Cortex of kidney (tissue), 1 donor: ENCODE results near the gene UBR4.
"Not testable (repeated sequence)": the region's sequence is repeated elsewhere in the genome, so short reads cannot be mapped to it uniquely, and the experiment has no call there.

Experiments used
- DNase-seq: peaks from one replicate; lab custom pipeline; 2025; lab: John Stamatoyannopoulos, UW

Gene UBR4

DNA sequence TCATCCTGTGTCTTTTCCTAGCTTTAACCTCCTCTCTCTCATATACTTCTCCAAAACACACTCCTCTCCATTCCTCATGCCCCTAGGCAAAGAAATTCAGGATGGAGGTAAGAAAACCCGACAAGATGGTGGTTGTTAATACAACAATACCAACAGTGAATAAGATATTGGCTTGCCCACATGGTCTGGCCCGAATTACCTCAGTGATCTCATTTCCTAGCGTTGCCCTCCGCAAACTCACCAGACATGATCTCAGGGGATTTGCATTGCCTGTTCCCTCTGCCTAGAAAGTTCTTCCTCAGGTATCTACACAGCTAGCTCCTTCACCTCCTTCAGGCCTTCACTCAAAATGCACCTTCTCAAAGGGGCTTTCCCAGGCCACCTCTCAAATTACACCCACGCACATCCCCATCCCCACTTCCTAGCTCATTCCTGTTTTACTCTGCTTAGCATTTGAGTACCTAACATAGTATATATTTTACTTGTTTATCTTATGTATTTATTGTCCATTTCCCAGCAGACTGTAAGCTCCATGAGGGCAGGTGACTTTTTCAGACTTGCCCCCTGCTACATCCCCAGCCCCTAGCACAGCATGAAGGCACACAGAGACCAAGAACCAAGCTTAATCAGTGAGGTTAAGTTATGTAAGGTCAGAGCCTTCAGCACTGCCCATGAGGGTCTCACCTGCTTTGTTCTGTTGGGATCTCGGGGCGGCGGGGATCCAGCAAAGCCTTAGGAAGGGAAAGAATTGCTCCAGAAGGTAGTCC is 10.2 kb upstream of the UBR4 start:
- no peak for DNase-seq

DNA sequence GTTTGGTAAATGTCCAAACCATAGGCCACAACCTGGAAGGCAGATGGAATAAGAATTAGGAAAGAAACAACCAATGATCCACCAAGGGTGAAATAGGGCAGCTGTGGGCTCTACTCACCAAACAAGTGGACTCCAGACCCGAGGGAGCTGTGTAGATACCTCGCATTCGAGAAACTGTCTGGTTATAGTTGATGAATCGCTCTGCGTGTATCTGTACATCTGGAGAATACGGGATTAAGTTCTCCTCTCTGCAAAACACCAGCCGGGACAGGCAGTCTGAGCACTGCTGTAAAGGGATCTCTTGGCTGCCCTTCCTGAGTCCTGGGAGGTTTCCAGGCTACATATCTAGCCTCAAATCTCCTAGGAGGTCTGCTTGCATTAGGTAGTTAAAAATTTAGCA is 9.4 kb upstream of the UBR4 start:
- no peak for DNase-seq

DNA sequence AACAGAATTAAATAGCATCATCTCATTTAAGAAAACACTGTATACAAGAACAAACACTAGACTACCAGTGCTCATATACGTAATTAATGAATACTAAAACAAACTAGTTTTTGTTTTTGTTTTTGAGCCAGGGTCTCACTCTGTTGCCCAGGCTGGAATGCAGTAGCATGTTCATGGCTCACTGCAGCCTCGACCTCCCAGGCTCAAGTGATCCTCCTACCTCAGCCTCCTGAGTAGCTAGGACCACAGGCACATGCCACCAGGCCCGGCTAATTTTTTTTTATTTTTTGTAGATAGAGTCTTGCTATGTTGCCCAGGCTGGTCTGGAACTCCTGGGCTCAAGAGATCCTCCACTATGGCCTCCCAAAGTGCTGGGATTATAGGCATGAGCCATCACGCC is 6.5 kb upstream of the UBR4 start:
- DNase-seq, result not testable (repeated sequence)

DNA sequence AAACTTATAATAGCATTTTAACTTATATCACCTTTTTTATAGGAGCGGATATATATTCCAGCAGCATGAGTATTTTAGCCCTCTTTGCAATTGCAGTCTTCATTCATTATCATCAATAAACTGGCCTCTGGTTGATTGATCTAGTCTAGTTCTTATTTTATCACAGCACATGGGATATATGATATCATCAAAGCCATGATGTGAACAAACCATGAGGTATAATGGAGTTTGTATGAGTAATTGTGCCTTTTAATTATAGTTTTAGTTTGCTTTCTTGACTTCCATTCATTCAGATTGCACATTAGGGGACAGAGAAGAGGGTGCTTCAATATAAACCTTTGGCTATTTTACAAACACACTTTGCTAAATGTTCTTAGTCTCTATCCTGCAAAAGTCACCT is 3.5 kb upstream of the UBR4 start:
- no peak for DNase-seq

DNA sequence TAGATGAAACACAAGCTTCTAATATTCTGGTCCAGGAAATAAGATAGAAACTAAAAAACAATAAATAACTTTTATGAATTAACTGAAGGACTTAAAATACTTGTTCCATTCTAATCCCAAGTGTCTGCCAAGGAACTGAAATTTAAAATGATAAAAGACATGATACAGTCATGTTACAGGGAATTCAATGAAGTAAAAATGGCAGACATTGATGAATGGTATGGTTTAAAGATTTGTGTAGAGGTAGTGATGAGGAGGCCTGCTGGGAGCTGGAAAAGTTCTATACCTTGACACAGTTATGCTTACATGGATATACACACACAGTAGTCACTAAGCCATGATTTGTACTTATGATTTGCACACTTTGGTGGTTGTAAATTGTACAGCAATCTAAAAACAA is 2.1 kb upstream of the UBR4 start:
- DNase-seq, result no peak

DNA sequence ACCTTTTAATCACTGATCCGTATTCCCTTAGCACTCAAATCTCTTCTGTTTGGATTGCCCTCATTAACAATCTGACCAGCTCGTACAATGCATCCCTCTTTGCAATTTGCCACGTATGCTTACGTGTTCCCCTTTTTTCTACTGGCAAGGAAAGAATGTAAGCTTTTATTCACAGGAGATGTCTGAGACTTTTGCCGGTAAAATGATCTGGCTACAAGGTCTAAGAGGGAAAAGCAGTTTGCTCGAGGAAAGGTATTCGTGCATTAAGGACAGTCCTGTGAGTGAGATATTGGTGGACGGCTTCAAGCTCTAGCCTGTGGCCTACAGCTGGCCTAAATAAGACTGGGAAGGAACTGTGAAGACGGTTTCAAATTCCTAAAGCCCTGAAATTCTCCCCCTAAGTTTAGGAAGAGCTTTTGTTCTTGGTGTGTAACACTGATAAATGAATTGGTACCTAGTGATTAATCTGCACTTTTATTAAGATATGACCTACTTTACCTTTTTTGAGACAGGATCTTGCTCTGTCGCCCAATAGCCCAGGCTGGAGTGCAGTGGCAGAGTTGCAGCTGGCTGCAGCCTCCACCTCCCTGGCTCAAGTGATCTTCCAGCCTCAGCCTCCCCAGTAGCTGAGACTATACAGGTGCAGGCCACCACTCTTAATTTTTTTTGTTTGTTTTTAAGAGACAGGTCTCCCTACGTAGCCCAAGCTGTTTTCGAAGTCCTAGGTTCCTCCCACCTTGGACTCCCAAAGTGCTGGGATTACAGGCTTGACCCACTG is 895 bp upstream of the UBR4 start:
- no peak for DNase-seq

DNA sequence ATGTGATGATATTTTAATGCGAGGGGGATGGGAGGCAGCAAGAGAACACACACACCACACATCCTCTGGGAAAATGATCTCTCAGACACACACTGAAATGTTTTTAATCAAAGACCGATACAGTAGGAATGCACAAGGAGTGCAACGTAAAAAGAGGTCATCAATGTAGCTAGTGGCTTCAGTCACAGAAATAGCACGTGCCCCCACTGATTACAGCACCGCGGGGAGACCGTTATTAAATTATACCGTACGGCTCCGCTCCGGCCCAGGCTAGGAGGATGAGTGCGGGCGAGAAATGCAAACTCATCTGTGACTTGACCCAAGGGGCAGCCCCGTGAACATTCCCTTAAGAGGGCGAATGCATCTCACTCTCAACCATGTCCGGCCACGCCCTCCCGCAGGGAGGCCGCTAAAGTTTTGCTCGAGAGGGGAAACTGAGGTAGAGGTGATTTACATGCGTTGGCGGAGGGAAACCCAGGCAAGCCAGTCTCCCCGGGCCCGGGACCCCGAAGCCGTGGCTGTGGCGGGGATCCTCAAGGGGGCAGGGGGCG is 552 bp downstream of the UBR4 start:
- no peak for DNase-seq

DNA sequence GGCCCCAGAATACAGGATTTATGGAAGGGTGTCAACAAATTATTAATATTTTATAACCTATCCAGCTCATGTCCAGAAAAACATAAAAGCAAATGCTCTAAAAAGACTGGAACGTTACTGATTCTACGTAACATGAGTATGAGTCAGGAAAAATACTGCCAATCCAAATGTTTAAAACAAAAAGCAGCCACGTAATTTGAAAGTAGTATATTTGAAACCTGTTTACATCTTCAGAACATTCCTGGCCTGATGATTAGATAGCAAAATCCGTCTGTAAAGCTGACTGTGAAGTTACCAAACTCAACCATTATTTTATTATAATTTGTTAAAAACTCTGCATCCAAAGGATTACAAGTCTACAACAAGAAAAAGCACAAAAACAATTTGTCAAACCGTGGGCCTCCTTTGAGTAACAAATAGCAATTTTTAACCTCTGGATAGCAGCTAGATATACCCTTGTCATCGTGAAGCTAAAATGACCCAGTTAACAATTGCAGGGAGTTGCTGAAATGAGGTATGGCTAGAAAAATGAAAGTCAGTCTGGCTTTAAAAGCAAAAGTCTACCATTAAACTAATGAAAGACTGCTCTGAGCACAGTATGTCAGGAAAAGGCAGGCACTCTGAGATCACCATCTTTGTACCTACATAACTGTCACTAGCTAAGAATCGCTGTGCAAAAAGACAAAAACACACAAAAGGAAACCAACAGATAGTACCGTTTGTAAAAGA is 1.2 kb downstream of the UBR4 start:
- no peak for DNase-seq

DNA sequence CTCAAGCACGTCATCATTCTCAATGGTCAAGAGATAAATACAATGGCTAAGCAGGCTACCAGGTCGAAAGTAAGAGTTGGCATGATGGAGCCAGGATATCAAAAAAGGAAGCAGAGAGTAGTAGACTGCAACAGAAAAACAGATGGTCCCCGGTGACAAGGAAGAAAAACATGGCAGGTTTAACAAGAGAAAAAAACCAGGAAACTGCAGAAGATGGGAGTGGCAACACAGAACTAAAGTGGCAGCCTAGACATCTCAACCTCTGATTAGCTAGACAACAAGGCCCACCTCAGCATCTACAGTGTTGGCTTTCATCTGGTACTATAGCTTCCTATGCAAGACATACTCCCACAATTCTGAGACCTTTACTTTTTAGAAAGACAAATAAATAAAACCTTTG is 3.1 kb downstream of the UBR4 start:
- DNase-seq, result no peak

DNA sequence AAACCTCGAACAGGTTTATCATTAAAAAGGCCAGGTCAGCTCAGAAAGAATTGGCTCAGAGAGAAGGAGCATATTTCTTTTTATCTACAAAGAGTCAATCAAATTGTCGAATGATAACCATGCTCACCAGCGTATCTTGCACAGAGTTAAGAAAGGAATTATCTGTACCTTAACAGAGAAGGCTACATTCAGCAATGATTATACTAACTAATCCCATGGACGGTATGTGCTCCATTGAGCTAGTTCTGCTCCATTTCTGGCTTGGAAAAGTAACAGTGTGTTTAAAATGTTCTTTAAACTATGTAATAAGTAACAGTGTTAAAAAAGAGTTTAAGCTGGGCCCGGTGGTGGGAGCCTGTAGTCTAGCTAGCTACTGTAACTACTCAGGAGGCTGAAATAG is 4.2 kb downstream of the UBR4 start:
- no peak for DNase-seq

DNA sequence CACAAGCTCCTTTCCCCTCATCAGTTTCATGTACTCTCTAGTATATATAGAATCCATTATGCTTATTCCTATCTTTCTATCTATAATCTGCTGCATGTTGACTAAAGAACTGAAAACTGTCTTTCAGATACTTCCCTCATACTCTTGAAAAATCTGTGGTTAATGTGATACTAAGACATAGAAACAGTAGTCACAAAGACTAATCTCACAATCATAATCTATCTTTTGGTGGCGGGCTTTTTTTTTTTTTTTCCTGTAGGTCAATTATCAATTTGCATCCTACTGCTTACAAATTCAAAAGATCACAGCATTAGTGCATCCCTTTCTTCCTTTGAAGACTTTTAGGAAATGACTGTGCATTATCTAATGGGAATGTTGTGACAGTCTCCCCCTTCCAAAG is 4.7 kb downstream of the UBR4 start:
- DNase-seq, result no peak

DNA sequence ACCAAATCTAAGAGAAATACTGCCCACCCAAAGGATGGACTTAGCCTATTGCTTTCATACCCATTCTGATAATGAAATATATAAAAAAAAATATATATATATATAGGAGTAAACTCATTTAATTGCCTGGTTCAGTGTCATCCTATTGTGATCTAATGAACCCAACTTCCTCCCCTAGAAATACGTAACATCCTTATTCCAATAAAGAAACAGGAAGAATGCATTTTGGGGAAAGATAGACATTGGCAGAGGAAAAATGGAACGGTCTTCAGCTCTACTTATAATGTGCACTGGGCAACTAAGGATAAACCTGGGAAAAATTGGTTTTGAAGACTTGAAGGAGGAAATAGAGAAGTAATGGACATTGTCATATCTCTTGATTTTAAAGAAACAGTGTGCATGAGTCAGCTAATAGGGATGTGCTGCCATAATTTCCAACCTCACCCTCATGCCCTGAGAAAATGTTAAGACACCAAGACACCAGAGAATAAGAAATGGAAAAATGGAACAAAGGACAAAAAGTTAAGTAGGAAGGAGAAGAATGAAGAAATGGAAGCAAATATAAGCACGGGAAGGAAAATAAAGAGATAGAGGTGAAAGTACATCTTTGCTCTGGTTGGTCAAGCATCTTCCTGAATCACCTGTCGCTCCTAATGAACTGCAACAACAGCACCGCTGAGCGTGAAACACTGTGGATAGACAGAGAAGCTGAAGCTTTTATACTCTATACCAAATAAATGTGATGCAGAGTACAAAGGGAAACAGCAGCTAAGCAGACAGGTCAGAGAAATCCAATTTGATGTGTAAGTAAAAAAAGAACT is 5.4 kb downstream of the UBR4 start:
- DNase-seq, result no peak

DNA sequence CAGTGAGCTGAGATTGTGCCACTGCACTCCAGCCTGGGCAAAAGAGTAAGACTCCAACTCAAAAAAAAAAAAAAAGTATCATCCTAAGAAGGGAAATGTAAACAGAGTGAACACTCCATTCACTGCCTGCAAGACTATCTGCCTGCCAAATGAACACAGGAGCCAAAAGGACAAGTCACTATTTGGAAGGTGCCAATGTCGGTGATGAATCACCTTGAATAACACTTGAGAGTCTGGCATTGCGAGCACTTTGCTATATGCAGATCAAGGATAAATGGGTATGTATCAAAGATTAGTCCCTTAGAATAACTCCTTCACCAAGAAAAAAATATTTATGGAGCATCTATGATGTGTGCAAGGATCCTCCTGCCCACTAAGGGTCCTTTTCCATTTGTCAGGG is 6.6 kb downstream of the UBR4 start:
- no peak for DNase-seq

DNA sequence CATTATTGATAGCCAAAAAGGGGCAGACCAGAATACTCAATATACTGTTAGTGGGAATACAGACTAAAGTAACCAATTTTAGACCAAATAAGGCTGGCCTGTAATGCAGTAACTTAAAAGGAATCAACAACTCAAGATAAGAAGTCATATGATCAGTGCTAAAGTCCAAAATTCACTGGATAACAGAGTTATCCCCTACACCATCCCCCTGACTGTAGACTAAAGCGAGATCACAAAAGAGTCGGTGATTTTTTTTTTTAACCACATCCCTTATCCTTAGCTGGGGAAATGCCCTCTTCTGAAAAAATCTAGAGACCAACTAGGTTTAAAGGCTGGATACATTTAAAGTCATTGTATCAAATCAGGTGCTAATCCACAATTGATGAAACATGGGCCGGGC is 7.7 kb downstream of the UBR4 start:
- DNase-seq, result no peak

DNA sequence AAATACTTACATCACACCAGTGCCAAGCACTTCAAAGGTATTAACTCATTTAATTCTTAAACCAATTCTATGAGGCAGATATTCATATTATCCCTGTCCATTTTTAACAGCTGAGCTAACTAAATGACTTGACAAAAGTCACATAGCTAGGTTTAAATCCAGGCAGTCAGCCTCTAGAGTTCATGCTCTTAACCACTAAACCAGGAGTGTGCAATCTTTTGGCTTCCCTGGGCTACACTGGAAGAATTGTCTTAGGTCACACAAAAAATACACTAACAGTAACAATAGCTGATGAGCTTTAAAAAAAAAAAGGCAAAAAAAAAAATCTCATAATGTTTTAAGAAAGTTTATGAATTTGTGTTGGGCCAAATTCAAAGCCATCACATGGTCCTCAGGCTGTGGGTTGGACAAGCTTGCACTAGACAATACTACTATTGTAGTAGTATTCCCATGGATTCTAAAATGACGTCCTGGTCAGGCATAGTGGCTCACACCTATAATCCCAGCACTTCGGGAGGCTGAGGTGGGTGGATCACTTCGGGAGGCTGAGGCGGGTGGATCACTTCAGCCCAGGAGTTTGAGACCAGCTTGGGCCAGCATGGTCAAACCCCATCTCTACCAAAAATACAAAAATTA is 10.0 kb downstream of the UBR4 start:
- no peak for DNase-seq

DNA sequence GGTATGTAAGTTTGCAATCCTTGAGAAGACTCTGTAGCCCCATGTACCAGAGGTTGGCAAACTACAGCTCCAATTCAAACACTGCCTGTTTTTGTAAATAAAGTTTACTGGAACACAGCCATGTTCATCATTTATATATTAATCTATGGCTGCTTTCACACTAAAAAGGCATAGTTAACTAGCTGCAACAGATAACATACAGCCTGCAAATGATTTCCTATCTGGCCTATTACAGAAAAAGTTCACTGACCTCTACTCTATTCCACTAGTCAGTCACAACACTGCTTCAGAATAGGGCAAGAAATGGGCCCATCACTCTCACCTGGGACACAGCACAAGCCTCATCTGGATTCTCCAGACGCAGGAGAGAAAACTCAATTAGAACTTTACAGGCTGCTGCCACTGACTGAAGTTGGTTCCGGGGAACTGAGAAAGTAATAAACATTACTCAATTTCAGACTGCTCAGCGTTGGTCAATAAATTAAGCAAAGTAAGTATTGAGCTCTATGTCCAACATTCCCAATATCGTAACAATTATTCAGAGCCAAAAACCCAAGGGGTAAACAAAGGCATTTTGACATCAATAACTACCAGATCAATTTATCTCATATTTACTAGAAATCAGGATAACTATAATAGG is 10.6 kb downstream of the UBR4 start:
- no peak for DNase-seq

DNA sequence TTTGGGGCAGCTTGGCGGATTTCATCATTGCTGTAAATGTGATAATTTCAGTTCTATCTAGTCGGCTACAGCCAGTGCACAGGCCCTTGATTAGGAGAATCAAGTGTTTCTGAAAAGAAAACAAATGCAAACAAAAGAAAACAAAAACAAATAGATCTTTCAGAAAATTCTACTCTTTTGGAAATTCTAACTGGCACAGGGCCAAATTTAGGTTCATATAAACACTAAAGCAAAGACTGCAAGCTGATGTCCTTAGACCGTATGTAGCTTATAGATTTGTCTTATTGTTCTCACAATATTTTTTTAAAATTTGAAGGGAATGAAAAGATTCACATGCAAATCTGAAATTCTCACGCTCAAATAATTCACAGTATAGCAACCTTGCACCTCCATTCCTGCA is 11.2 kb downstream of the UBR4 start:
- DNase-seq, result no peak

DNA sequence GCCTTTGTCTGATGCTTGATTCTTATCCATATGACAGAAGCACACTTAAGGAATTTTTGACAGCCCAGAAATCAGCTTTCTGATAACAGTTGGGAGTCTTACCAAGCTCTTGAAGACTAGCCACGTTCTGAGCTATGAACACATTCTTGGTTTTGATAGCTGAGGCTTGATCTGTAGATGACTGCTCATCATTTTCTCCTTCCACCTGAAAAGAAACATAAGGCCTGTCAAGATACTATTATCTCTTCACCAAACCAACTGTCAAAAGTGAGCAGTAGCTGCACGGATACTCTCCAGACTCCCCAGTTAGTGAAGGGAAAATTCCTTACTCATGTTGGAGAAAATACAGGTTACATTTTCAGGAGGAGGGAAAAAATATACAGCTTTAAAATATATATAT is 12.2 kb downstream of the UBR4 start:
- DNase-seq, result no peak

DNA sequence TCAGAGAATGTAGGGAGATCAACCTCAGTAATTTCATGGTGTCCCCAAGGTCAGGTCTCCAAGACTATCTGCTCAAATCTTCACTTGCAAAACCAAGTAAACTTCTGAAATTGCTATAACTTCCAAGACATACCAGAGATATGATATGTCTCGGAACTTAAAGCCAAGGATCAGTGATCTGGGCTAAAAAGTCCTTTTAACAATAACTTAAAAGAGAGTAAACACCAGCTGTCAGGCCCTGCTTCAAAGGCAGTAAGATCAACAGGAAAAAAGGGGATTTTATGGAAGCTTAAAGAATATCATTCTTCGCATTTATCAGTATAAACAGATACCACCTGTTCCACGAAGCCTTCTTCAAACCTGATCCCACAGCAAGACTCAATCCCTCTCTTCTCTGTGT is 13.7 kb downstream of the UBR4 start:
- DNase-seq, result no peak

DNA sequence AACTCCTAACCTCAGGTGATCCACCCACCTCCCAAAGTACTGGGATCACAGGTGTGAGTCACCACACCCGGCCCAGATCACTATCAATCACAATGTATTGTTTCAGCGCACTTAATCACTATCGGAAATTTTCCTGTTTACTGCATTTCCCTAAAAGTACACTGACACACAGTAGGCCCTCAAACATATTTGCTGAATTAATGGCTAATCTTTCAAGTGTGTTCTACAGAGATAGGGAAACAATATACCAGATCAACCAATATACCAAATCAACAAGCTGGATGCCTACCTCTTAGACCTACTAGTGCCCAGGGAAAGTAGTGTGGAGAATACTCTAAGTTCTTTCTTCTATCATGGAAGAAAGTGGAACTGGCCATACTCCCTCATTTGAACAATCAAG is 17.1 kb downstream of the UBR4 start:
- no peak for DNase-seq

DNA sequence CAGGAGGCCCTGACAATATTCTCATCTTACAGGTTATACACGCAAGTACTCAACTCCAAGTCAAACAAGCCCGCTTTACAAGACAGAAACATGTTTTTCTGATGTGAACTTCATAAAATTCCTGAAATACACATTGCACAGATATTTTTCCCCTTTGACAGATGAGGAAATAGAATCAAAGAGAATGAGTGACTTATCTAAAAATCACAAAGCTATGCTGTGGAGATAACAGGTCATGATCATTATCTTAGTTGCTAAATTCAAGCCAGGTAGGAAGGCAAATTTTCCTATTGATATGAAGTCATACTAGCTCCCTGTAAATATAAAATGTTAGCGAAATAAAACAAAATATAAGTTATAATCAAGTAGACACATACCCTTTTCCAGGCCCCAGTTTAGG is 18.3 kb downstream of the UBR4 start:
- no peak for DNase-seq
